CD14-positive monocyte (primary cell): ENCODE data around the gene CTNNA2. TPM values are rescaled to one million over a fixed set of nuclear protein-coding genes. Genes with fewer than 3 reads are reported as not detected.

Experiments
- DNase-seq, 3 donors: peaks; one replicate each; pipeline ENCODE4 v3.0.0-alpha.2; 2011 to 2022
- H2AFZ ChIP-seq: 2 replicates; pipeline ENCODE4 v1.6.0; 2012; ENCODE audit warnings: mild to moderate bottlenecking, low read depth, low read length, inconsistent platforms; ENCODE audit not compliant: insufficient read depth, poor library complexity, severe bottlenecking
- H3K27ac ChIP-seq, 2 donors: 1 replicate in 1 of 2; 2 replicates in 1 of 2; pipeline ENCODE4 v1.5.1; 2012 to 2013; ENCODE audit warnings: low read length in 2 of 2, control low read depth in 1 of 2, inconsistent platforms in 1 of 2, low read depth in 1 of 2, mild to moderate bottlenecking in 1 of 2
- H3K27me3 ChIP-seq, 2 donors: one replicate each; pipeline versions ENCODE4 v1.6.0 to v1.6.1; 2011 to 2013; ENCODE audit warnings: low read length in 2 of 2; ENCODE audit not compliant: control insufficient read depth in 2 of 2, insufficient read depth in 2 of 2
- H3K36me3 ChIP-seq, 2 donors: replicated peaks in 1 of 2; 1 replicate in 1 of 2; 2 replicates in 1 of 2; pipeline versions ENCODE4 v1.5.1 to v1.6.1; 2012 to 2013; ENCODE audit warnings: low read length in 2 of 2, control low read depth in 1 of 2, inconsistent platforms in 1 of 2, mild to moderate bottlenecking in 1 of 2; ENCODE audit not compliant: insufficient read depth in 2 of 2, control insufficient read depth in 1 of 2
- H3K4me1 ChIP-seq, 2 donors: 1 replicate in 1 of 2; 2 replicates in 1 of 2; pipeline versions ENCODE4 v1.5.1 to v1.6.1; 2012 to 2013; ENCODE audit warnings: low read length in 2 of 2, control low read depth in 1 of 2, inconsistent platforms in 1 of 2, mild to moderate bottlenecking in 1 of 2, moderate library complexity in 1 of 2; ENCODE audit not compliant: insufficient read depth in 2 of 2, control insufficient read depth in 1 of 2
- H3K4me2 ChIP-seq: replicated peaks from 2 replicates; pipeline ENCODE3; 2012; ENCODE audit warnings: low read length, moderate library complexity, mild to moderate bottlenecking; ENCODE audit not compliant: poor library complexity, severe bottlenecking; ENCODE audit errors: extremely low read depth
- H3K4me3 ChIP-seq, 3 experiments: fragments of 200-600 bp in 1 of 3; sonication (generic) in 1 of 3; replicated peaks in 1 of 3; 1 replicate in 2 of 3; 2 replicates in 1 of 3; pipeline ENCODE4 v1.5.1; 2011 to 2013; ENCODE audit warnings: low read length in 3 of 3, mild to moderate bottlenecking in 3 of 3, control low read depth in 2 of 3, low read depth in 2 of 3, inconsistent platforms in 1 of 3, moderate library complexity in 1 of 3
- H3K79me2 ChIP-seq: 2 replicates; pipeline ENCODE4 v1.6.0; 2012; ENCODE audit warnings: mild to moderate bottlenecking, control low read depth, inconsistent platforms, low read length, moderate library complexity; ENCODE audit not compliant: insufficient read depth
- H3K9ac ChIP-seq: 2 replicates; pipeline ENCODE4 v1.6.0; 2017; ENCODE audit warnings: low read length, mild to moderate bottlenecking; ENCODE audit not compliant: insufficient read depth, poor library complexity, severe bottlenecking
- H3K9me3 ChIP-seq, 2 donors: replicated peaks in 1 of 2; 1 replicate in 1 of 2; 2 replicates in 1 of 2; pipeline versions ENCODE4 v1.5.1 to v1.6.1; 2012 to 2013; ENCODE audit warnings: low read length in 2 of 2, control low read depth in 1 of 2; ENCODE audit not compliant: control insufficient read depth in 1 of 2, insufficient read depth in 1 of 2
- H4K20me1 ChIP-seq: 2 replicates; pipeline ENCODE4 v1.6.0; 2012; ENCODE audit warnings: mild to moderate bottlenecking, low read length, control low read depth, moderate library complexity; ENCODE audit not compliant: insufficient read depth
- H3K27ac Mint-ChIP-seq, 7 donors: one replicate each; pipeline ENCODE4 v1.8.0; 2020; ENCODE audit warnings: mild to moderate bottlenecking in 7 of 7, mixed read lengths in 7 of 7, moderate library complexity in 6 of 7, inconsistent platforms in 2 of 7
- H3K27me3 Mint-ChIP-seq, 3 donors: one replicate each; pipeline ENCODE4 v1.8.0; 2021 to 2022; ENCODE audit warnings: low read depth in 3 of 3, mild to moderate bottlenecking in 3 of 3, mixed read lengths in 3 of 3, moderate library complexity in 3 of 3, inconsistent platforms in 1 of 3
- H3K36me3 Mint-ChIP-seq, 2 donors: one replicate each; pipeline ENCODE4 v1.8.0; 2020; ENCODE audit warnings: mixed read lengths in 2 of 2, inconsistent platforms in 1 of 2, mild to moderate bottlenecking in 1 of 2
- H3K4me1 Mint-ChIP-seq: one replicate; pipeline ENCODE4 v1.8.0; 2020; ENCODE audit warnings: mild to moderate bottlenecking, mixed read lengths
- H3K4me3 Mint-ChIP-seq, 2 donors: one replicate each; pipeline ENCODE4 v1.8.0; 2020; ENCODE audit warnings: mild to moderate bottlenecking in 2 of 2, mixed read lengths in 2 of 2, moderate library complexity in 1 of 2
- H3K9me3 Mint-ChIP-seq, 7 donors: one replicate each; pipeline ENCODE4 v1.8.0; 2020 to 2022; ENCODE audit warnings: mixed read lengths in 7 of 7, mild to moderate bottlenecking in 6 of 7, moderate library complexity in 6 of 7, inconsistent platforms in 2 of 7
- WGBS: methylation state at CpG from one replicate; pipeline ENCODE4 v1.1.5; 2013; ENCODE audit warnings: missing lambda C conversion rate; ENCODE audit not compliant: insufficient coverage; 5-methylcytosine and 5-hydroxymethylcytosine counted together
- intact Hi-C, 2 donors: fragments of 100-400 bp; cut with micrococcal nuclease; formaldehyde crosslinking; loops; one replicate each; pipeline versions ENCODE4 v1.15.0 to v1.15.1; 2023
- polyA plus RNA-seq, 3 donors: library from polyadenylated mRNA; depleted of rRNA in 1 of 3; unstranded in 2 of 3; stranded (reverse) in 1 of 3; fragments of 300-500 nt in 2 of 3; fragments of >200 nt in 1 of 3; fragmentation: Illumina TruSeq in 2 of 3; gene quantifications; 1 replicate in 2 of 3; 2 replicates in 1 of 3; pipeline ENCODE4 v1.2.3, GENCODE V29; 2012 to 2021
- TF ChIP-seq, protein P1 (sequence below): fragments of 200-600 bp; IDR thresholded peaks from one replicate; pipeline ENCODE4 v1.8.0; 2022; ENCODE audit warnings: antibody characterized with exemption, mild to moderate bottlenecking

CTNNA2 gene
- polyA plus RNA-seq, 3 donors = not detected

DNA sequence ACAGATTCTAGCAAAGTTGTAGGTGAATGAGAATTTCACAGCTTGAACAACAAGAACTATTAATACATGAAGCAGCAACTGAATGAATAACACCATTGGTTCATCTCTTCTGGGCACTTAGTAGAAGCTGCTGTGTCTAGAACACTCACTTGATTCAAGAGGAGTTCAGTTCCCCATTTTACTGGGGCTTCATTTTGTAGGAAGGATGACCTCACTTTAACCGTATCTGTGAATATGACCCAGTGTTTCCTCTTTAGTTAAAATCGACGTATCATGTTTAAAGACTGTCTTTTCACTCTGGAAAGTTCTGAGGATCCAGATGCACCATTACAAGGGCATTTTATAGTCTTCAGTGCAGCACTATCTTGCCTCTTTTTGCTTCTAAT is 743.9 kb downstream of the CTNNA2 start:
- Histone ChIP-seq H3K79me2 (no peaks in the 10 kb centered on the region), H3K4me3 (no peak overlapping the region), H2AFZ (no peak overlapping the region), H3K9me3 (no peaks in the 10 kb centered on the region), H3K4me2 (no peak overlapping the region), H4K20me1 (no peaks in the 10 kb centered on the region), H3K9ac (no peak overlapping the region), H3K27ac (no peak overlapping the region), H3K4me1 (no peaks in the 10 kb centered on the region), H3K27me3 (no peaks in the 10 kb centered on the region), H3K36me3 (no peaks in the 10 kb centered on the region)
- 5% methylated on average over 3 of the region's 3 CpGs for WGBS
- H3K27ac Mint-ChIP-seq = no peak overlapping the region
- peaks cover 1 to 2% (median 2%) of the 10 kb centered on the region in 3 donors for H3K27me3 Mint-ChIP-seq
- intact Hi-C loops = no loop called here
- H3K4me1 Mint-ChIP-seq = no peaks in the 10 kb centered on the region
- no peaks in the 10 kb centered on the region for H3K36me3 Mint-ChIP-seq
- no peak for DNase-seq
- H3K9me3 Mint-ChIP-seq = peaks cover 0 to 8% (median 0%) of the 10 kb centered on the region in 7 donors
- no peak overlapping the region for H3K4me3 Mint-ChIP-seq
- TF ChIP-seq, protein P1, sequence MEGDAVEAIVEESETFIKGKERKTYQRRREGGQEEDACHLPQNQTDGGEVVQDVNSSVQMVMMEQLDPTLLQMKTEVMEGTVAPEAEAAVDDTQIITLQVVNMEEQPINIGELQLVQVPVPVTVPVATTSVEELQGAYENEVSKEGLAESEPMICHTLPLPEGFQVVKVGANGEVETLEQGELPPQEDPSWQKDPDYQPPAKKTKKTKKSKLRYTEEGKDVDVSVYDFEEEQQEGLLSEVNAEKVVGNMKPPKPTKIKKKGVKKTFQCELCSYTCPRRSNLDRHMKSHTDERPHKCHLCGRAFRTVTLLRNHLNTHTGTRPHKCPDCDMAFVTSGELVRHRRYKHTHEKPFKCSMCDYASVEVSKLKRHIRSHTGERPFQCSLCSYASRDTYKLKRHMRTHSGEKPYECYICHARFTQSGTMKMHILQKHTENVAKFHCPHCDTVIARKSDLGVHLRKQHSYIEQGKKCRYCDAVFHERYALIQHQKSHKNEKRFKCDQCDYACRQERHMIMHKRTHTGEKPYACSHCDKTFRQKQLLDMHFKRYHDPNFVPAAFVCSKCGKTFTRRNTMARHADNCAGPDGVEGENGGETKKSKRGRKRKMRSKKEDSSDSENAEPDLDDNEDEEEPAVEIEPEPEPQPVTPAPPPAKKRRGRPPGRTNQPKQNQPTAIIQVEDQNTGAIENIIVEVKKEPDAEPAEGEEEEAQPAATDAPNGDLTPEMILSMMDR = no peak

DNA sequence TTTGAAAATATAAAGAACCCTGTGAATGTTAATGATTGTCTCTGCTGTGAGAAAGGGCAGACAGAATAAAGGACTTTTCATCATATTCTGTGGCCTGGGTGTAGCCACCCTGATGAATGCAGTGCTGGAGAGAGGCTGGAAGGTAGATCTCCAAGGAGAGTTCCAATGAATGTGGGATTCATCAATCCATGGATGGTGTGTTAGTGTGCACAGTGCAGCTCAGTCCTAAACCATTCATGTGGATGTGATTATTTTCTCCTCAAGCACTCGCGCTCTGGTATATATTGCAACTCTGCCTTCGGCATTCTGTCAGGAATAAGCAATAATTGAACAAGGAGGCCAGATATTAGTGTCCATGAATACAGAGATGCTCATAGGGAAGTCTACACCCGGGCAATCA is 744.6 kb downstream of the CTNNA2 start:
- Histone ChIP-seq H3K9me3 (no peaks in the 10 kb centered on the region), H3K79me2 (no peaks in the 10 kb centered on the region), H3K4me2 (no peak overlapping the region), H3K27ac (no peak overlapping the region), H2AFZ (no peak overlapping the region), H4K20me1 (no peaks in the 10 kb centered on the region), H3K4me1 (no peaks in the 10 kb centered on the region), H3K4me3 (no peak overlapping the region), H3K36me3 (no peaks in the 10 kb centered on the region), H3K27me3 (no peaks in the 10 kb centered on the region), H3K9ac (no peak overlapping the region)
- H3K4me1 Mint-ChIP-seq = no peaks in the 10 kb centered on the region
- peaks cover 0 to 8% (median 0%) of the 10 kb centered on the region in 7 donors for H3K9me3 Mint-ChIP-seq
- WGBS = 95% methylated on average over 4 of the region's 4 CpGs
- TF ChIP-seq, protein P1 = no peak
- H3K27ac Mint-ChIP-seq = no peak overlapping the region
- H3K4me3 Mint-ChIP-seq = no peak overlapping the region
- intact Hi-C loops = no loop called here
- no peaks in the 10 kb centered on the region for H3K36me3 Mint-ChIP-seq
- peaks cover 1 to 2% (median 2%) of the 10 kb centered on the region in 3 donors for H3K27me3 Mint-ChIP-seq
- no peak for DNase-seq
